GM18861 (cell line): ENCODE results near the gene SYTL2.
"Not testable (repeated sequence)": the region's sequence is repeated elsewhere in the genome, so short reads cannot be mapped to it uniquely, and the experiment has no call there.

Source experiments
- ATAC-seq: cut with Tn5 transposase; IDR thresholded peaks from one replicate; pipeline ENCODE4 v1.9.1; 2021; ENCODE audit not compliant: unreplicated experiment

The SYTL2 gene

DNA sequence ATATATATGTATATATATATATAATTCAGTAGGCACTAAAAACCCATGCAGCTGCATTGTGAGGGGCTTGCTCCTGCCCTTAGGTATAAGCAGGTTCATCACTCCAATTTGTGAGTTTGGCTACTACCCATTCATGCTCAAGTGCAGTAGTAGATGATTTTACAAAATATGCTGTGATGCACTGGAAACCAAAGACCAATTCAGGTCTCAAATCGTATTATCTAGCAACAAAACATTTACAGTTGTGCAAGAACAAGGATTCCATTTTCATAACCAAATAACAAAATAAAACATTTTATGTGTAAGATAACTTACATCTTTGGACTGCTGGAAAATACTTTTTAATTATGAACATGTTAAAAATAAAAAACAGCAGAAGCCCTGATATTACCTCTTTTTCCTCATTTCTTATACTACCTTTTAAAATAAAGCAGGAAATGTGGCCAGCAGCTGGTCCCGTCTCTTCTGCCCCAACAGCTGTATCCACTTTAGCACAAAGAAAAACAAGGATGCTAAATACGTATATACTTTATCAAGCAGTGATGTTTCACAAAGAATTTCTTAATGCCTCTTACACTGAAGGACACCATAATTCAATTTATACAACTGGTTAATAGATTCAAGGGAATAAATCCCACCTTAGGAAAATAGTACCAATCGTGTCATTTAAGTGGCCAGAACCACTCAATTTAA is 148.8 kb downstream of the SYTL2 start:
- no peak for ATAC-seq

DNA sequence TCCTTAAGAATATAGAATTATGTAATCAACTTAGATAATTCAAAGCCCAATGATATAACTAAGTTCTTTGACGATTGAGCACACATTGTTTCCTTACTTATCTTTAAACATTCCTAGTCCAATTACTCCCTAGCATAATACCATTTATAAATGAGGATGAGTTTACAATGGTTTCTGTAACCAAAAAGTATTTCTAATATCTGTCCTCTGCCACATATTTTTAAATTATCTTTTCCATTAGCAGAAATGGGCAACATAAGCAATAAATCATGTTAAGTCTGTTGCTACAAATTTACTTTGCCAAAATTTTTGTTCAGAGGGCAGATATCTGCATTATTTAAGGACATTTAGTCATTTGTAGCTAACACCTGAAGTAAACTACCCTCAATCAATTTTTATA is 152.8 kb downstream of the SYTL2 start:
- ATAC-seq: no peak

GRCh38 chr11:85656777-85657176 is 154.2 kb downstream of the SYTL2 start:
- ATAC-seq: no peak

DNA sequence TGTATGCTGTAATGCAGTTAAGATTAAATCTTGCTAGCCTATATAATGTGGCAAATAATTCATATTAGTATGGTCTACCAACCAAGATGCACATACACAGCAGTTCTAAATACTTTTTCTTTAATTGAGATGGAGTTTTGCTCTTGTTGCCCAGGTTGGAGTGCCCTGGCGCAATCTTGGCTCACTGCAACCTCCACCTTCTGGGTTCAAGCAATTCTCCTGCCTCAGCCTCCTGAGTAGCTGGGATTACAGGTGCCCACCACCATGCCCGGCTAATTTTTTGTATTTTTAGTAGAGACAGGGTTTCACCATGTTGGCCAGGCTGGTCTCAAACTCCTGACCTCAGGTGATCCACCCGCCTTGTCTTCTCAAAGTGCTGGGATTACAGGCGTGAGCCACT is 156.6 kb downstream of the SYTL2 start:
- not testable (repeated sequence) for ATAC-seq

DNA sequence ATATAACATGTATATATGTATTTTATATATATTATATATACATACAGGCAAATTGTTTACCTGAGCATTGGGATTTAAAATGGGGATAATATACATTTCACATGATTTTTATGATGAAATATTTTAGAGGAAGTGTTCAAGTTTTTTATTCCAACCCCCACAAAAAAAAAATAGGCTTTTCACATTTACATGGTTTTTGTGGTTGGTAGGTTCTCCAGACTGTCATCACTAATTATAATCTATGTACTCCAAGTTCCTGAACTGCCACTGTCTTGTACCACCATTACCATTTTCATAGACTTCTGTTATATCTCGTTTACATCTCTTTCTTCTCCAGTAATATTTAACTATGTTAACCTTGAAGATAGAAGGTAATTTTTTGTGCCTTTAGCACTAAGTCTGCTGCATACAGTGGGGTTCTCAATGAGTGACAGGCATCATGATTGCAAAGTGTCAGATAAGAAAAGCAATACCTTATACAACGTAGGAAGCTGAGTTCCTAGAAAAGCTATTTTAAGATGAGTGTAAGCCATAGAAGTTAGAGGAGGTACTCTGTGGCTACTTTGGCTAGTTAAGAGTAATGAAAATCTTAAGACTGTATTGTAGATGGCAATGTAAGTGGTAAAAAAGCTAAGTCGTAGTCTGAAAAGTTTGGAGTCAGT is 158.0 kb downstream of the SYTL2 start:
- ATAC-seq: no peak

GRCh38 chr11:85651118-85651517 is 159.8 kb downstream of the SYTL2 start:
- ATAC-seq: no peak

- ATAC-seq: peak; percentile 99
Measured at GRCh38 chr11:85647604-85648299, 163.2 kb downstream of the SYTL2 start, which contains the start of gene TMEM126A. TMEM126A (plus strand) TSS chr11:85647967; CDS start chr11:85650256, 2,289 bp downstream.

DNA sequence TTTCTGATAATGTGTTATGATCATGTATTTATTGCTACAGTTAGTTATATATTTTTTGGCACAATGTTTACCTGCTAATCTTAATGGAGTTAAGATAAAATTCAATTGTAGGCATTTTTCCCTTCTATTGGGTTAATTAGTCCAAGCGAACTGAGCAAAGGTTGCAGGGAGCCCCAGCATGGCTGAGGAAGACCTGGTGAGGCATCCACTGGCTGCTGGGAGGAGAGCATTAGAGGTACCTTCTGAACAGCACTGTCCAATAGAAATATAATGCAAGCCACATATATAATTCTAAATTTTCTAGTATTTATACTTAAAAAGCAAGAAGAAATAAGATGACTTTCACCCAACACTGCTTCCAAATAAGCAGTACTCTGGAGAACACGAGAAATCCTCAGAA is 163.9 kb downstream of the SYTL2 start:
- ATAC-seq: peak; percentile 2
